H54 (cell line): ENCODE results near the gene PRKCD.

Experiments used
- DNase-seq: peaks from one replicate; pipeline ENCODE4 v3.0.0; 2011; ENCODE audit warnings: low spot score, mixed read lengths; ENCODE audit not compliant: insufficient read length
- FAIRE-seq: peaks from 3 replicates; lab custom pipeline; 2011; peaks lifted over from hg19 to GRCh38; lab: Jason Lieb, UNC
- POLR2A ChIP-seq: IDR thresholded peaks from 2 replicates; pipeline ENCODE4 v1.6.1; 2011; ENCODE audit warnings: low read depth, mild to moderate bottlenecking, low read length

The PRKCD gene

DNA sequence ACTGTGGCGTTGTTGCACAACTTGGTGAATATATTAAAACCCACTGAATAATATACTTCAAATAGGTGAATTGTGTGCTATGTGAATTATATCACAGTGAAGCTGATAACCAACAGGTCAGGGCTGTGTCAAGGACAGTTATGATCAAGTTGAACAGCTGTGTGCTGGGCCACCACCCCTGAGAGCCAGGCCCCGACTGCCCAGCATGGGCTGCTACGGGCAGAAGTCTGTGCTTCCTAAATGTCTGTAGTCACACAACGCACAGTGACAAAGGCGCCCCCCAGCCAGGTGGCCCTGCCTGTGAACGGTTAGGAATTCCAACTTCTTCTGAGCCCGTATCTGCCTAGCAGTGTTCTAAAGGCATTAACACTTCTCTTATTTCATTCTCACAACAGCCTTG, 62.0 kb downstream of the PRKCD start:
- FAIRE-seq (no peak), DNase-seq (no peak)
- TF ChIP-seq POLR2A = no peak

DNA sequence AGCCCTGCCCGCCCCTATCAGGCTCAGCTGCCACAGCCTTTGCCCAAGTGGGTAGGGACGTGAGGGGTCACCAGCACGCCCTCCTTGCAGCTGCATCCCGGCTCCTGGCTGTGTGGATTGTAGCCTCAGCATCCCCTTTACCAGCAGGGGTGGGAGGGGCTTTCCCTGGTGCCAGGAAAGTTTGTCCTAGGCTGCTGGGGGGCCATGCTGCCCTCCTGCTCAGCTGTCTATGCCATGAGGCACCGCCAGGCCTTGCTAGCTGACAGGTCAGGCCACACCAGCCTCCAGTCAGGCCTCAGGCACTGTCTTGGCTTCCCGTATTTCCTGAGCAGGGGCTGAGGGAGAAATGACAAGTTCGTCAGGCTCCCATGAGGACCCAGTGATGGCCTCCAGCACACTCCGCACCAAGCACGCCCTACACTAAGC, 62.5 kb downstream of the PRKCD start:
- FAIRE-seq = no peak
- TF ChIP-seq POLR2A = no peak

DNA sequence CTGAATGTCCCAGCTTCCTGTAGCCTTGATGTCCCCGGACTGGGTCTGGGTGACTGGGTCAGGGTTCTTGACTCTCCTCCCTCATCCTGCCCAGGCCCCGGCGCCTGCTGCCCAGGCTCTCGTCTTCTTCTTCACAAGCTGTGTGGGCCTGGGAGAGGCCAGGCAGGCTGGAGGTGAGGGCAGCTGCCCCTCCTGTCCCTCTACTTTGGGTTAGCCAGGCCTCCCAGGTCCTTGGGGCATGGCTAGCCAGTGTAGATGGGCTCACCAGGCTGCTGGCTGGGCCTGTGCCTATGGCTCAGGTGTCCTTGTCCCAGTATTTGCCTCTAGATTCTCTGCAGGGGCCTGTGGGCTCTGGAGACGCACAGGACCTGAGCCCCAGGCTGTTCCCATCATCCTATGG, 63.0 kb downstream of the PRKCD start:
- FAIRE-seq = no peak
- DNase-seq = no peak
- TF ChIP-seq POLR2A = no peak

More for the DNA sequence above, 62.5 kb downstream of the PRKCD start:
- DNase-seq = no peak

DNA sequence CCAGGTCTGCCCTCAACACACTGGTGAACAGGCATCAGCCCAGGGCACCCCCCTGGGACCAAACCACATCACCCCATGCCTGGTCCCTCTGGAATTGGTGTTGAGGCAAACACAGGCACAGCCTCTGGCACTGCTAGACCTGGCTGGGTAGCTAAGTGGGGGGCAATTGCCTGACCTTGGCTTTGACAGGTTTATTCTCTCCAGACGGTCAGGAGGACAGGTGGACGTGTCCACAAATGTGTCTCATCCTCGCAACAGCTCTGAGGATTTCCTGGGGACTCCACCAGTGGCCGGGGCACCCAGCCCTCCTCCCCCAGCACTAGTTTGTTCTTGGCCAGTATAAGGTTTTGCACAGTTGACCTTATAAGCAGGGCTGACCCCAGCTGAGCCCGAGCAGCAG, 63.5 kb downstream of the PRKCD start:
- DNase-seq (no peak), FAIRE-seq (no peak)
- TF ChIP-seq POLR2A = no peak

DNA sequence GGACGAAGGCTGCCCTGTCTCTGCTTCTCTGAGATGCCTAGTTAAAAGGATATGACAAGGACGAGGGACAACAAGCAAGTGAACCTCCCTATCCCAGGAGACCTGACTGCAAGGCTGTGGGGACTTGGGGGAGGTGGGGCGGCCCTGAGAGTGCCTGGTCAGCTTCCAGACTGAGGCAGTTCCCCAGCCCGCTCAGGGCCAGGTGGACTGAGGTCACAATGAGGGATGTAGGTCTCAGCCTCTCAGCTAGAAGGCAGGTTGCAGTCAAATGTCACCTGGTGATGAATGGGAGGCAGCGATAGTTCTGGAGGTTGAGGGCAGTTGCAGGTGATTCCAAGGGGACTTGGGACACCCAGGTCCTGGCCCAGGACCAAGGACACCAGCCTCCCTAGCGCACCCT, 64.2 kb downstream of the PRKCD start:
- no peak for TF ChIP-seq POLR2A
- FAIRE-seq (no peak), DNase-seq (no peak)

DNA sequence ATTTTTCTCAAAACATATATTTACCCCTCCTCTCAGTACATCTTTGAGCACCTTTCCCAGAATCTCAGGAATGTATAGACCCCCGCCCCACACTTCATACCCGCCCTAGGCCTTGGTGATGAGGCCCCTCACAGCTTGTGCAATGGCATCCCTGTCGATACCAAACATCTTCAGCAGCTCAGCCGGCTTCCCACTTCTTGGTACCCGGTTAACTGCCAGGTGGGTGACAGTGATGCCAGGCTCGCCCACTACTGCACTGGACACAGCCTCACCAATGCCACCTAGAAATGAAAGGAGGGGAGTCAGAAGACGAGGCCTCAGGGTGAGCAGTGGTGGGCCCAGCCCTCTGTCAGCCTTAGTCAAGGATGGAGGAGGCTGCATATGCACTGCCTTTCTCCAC, 64.6 kb downstream of the PRKCD start:
- TF ChIP-seq POLR2A = no peak
- DNase-seq (no peak), FAIRE-seq (no peak)

DNA sequence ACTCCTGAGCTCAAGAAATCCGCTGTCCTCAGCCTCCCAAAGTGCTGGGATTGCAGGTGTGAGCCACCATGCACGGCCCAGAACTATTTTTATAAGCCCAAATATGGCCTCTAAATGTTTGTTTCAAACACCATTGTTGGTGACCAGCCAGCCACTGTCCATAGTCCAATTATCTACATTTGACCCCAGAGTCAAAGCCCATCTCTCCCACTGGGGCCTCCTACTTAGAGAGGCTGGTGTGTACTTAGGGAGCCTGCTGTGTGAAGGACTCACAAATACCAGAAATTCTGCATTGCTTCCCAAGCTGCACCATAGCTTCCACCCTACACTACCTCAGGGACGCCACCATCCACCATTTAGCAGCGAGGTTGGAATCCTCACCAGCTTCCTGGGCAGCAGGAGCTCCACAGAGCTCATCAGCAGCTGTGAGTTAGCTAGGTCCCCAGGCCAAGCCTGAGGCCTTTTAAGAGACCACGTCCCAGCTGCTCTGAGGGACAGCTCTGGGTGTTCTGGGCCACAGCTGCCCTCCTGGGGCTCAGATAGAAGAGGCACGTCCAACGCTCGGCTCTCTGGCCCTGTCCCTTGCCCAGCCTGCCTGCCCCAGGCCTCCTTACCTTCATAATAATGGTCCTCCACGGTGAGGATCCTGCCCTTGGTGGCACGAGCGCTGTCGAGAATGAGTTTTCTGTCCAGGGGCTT, 65.3 kb downstream of the PRKCD start:
- FAIRE-seq (no peak), DNase-seq (no peak)
- no peak for TF ChIP-seq POLR2A

DNA sequence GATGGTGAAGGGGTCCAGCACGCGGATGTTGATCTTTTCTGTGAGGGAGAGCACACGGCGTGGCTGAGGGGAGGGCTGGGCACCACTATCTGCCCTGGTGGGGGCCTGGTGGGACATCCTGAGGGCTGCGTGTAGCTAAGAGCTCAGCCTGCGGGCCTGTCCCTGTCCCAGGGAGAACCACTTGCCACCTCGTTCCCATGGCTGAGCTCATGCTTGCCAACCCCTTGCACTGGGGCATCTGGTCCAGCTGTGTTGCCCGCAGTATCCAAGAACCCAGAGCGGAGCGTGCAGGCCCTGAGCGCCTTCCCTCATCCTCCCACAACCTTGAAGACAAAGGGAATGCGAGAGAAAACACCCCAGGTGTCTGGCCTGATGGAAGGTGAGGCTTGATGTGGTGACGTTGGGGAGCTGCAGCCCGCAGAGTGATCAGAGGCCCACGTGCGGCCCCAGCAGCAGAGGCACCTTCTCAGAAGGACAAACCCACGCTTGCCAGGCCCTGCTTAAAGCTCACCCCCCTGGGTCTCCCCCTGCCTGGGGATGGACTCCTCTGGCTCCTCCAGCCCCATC, 65.9 kb downstream of the PRKCD start:
- no peak for TF ChIP-seq POLR2A
- no peak for DNase-seq
- FAIRE-seq = no peak

DNA sequence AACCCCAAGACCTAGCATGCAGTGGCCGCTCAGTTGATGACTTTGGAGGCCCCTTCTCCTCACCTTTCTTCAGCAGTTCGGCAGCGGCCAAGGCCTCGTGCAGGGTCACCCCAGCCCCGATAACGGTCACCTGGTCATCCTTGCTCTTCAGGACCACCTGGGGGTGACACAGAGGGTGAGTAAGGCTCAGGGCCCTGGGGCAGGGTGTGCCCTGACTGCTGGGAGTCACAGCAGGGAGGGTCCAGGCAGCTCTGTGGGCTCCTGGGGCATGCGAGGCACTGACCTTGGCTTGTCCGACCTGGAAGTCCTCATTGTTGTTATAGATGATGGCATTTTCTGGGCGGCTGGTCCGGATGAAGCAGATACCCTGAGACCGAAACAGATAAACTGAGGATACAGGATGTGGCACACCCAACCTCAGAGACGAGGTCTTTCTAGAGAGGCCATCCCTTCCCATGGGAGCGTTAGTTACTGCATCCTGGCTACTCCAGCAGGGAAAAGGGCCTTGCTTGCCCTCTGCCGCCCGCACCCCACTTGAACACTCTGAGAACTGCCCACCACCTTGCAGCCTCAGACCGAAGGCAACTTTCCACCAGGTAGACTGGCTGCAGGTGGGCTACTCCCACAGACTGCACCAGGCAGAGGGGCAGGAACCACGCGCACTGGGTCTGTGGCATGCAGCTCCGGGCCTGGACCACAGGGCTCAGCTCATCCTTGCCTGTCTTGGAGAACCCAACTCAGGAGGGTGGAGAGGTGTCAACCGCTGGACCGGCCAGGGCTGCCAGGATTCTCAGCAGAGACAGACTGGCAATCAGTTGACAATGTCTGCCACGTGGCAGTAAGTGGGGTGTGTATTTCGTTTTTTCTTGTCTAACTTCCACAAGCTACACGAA, 67.2 kb downstream of the PRKCD start:
- DNase-seq (no peak), FAIRE-seq (no peak)
- no peak for TF ChIP-seq POLR2A

DNA sequence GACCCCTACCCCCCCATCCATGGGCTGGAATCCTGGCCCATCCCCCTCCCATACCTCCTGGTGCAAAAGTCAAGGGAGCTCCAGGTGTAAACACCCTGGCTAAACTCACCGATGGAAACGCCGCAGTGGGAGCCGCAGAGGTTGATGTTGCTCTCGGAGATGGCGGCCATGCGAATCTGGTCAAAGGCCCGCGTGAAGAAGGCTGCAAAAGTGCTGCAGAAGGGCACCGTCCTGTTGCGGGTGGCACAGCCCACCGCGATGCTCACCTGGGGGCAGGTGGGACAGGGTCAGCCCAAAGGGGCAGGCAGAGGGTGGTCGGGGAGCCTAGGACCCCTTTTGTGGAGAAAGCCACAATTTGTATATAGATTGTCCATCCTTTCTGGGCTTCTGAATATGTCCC, 68.2 kb downstream of the PRKCD start:
- TF ChIP-seq POLR2A = no peak
- no peak for DNase-seq
- no peak for FAIRE-seq

DNA sequence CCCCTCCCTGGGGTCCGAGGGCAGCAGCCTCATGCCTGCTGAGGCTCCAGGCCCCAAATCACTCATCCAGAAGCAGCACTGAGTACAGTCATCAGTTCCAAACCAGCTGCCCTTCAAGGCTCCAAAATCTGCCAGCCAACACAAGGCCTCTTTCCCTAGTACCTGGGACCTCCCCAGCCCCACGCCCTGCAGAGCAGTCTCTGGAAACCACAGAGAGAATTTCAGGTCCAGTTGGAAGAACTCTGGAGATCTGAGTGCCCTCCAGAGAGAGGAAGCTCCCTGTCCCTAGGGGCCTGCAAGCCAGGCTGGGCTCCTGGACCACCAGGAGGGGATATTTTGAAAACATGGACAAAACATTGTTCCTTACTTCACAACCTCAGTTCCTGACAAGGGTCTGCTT, 68.6 kb downstream of the PRKCD start:
- FAIRE-seq = no peak
- no peak for TF ChIP-seq POLR2A
- no peak for DNase-seq

DNA sequence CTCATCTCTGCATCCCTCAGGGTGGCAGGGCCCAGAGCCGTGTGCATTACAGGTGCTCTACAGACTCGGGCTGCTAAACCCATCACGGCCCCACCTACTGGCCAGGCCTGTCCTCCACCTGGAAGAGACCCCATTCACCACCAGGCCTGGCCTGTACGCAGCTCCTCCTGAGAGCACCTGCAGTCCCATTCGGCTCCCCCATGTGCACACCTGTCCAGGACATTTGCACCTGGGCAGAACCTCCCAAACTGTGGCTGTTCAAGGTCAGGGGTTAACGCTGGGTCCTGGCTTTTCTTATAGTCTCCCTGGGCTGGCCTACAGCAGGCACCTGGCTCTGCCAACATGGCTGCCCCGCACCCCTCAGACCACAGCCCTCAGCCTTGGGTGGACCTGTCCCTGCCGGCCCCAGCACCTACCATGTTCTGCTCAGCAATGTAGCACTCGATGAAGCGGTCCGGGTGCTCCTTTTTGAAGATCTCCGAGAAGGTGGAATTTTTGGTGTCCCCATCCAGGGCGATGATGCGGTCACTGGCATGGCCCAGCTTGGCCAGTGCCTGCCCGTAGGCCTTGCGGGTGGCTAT, 69.1 kb downstream of the PRKCD start:
- DNase-seq = no peak
- no peak for FAIRE-seq
- no peak for TF ChIP-seq POLR2A

DNA sequence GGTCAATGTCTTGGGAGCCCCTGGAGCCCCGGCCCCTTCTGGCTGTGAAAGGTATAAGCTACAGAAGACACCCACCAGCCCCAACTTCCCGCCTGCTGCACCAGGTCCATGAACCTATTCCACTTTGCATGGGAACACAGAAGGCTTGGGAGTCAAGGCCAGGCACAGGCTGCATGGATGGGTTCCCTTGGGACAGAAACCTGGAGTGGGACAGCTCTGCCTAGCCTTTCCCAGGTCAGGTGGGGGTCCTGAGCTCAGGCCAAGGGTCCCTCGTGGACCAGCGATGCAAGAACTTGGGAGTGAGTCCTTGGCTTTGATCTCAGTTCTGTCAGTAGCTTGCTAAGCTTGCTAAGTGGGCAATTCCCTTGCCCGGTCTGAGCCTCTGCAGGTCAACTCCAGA, 69.8 kb downstream of the PRKCD start:
- no peak for FAIRE-seq
- DNase-seq = no peak
- no peak for TF ChIP-seq POLR2A
